ENCODE results near the gene SLPI. TPM values are rescaled to one million over a fixed set of nuclear protein-coding genes. Genes with fewer than 3 reads are reported as not detected.

Gene SLPI
- total and polyA plus RNA-seq, 2 donors from 2014 or later = 105 to 3,615 TPM

DNA sequence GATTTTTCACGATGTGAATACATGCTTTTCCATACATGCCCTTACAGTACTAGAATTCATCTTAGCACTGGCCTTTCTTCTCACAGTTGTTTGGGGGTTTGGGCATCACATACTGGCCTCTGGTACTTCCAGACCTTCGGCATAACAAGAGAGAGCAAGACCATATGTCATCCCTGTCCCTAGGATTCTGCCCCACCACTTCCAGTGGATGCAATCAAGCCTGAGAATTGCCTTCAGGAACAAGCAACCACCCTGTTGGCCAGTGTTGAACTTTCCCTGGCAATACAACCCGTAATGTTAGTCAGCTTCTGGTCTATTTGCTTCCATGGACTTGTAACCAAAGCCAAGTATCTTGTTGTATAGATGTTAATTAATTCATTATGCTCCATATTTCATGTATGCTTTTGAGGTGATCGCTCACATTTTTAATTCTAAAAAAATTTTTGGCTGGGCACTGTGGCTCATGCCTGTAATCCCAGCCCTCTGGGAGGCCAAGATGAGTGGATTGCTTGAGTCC is 15.4 kb upstream of the SLPI start:
- DNase-seq = no peak
- no peak overlapping the region for H3K9ac ChIP-seq (ENCODE audit: low read length in 3 of 3)
- no peaks in the 10 kb centered on the region for H3K27me3 ChIP-seq (ENCODE audit: control insufficient read depth, insufficient read depth, low read length)
- no peak for FAIRE-seq
- intact Hi-C loops (cut with DNase I) = no loop called here
- TF ChIP-seq CTCF (IDR thresholded peaks at IDR 0.05; ENCODE audit: borderline replicate concordance, extremely low read depth, insufficient read depth) = no peak
- peaks cover 0 to 5% (median 0%) of the 10 kb centered on the region in 3 donors for H3K4me1 ChIP-seq (ENCODE audit: control insufficient read depth in 2 of 3, insufficient read depth in 2 of 3, low read depth in 1 of 3, low read length in 3 of 3)
- no peak overlapping the region for H3K27ac ChIP-seq (ENCODE audit: low read depth in 2 of 2, low read length in 2 of 2)
- no peaks in the 10 kb centered on the region for H3K9me3 ChIP-seq (ENCODE audit: control insufficient read depth in 2 of 3, insufficient read depth in 1 of 3, low read length in 3 of 3)
- H3K36me3 ChIP-seq (ENCODE audit: control insufficient read depth in 2 of 3, insufficient read depth in 3 of 3, low read length in 3 of 3) = no peaks in the 10 kb centered on the region
- H3K4me3 ChIP-seq (ENCODE audit: low read length in 3 of 3) = no peak overlapping the region

- no peak overlapping the region for H3K4me3 ChIP-seq (ENCODE audit: low read length in 3 of 3)
- no peak for FAIRE-seq
- H3K4me1 ChIP-seq (ENCODE audit: control insufficient read depth in 2 of 3, insufficient read depth in 2 of 3, low read depth in 1 of 3, low read length in 3 of 3) = peaks cover 0 to 5% (median 0%) of the 10 kb centered on the region in 3 donors
- no peak for TF ChIP-seq CTCF (IDR thresholded peaks at IDR 0.05; ENCODE audit: borderline replicate concordance, extremely low read depth, insufficient read depth)
- no peak overlapping the region for H3K27ac ChIP-seq (ENCODE audit: low read depth in 2 of 2, low read length in 2 of 2)
- no peaks in the 10 kb centered on the region for H3K27me3 ChIP-seq (ENCODE audit: control insufficient read depth, insufficient read depth, low read length)
- peak in 2 of 5 donors; percentile 32 to 50 for DNase-seq
- H3K9me3 ChIP-seq (ENCODE audit: control insufficient read depth in 2 of 3, insufficient read depth in 1 of 3, low read length in 3 of 3) = no peaks in the 10 kb centered on the region
- intact Hi-C loops (cut with DNase I) = no loop called here
- no peaks in the 10 kb centered on the region for H3K36me3 ChIP-seq (ENCODE audit: control insufficient read depth in 2 of 3, insufficient read depth in 3 of 3, low read length in 3 of 3)
- no peak overlapping the region for H3K9ac ChIP-seq (ENCODE audit: low read length in 3 of 3)
Measured at GRCh38 chr20:45269056-45269455, 14.7 kb upstream of the SLPI start.

DNA sequence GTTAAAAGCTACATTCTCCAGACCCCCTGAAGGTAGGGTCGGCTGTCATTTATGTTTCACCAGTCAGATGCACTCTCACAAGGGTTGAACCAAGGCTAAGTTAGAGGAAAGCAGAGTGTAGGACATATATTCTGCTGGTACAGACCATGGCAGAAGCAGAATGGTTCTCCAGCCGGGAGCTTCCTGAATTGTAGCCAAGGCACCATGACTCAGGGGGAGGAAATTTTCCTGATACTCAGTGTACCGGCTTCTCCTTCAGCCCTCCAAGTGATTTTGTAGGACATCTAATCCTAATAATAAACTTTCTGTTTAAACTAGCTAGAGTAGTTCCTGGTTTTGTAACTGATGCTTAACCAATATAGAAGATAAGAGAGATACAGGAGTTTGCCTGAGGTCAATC is 14.2 kb upstream of the SLPI start:
- Histone ChIP-seq H3K4me1 (ENCODE audit: control insufficient read depth in 2 of 3, insufficient read depth in 2 of 3, low read depth in 1 of 3, low read length in 3 of 3) (peaks cover 0 to 5% (median 0%) of the 10 kb centered on the region in 3 donors), H3K9ac (ENCODE audit: low read length in 3 of 3) (no peak overlapping the region), H3K4me3 (ENCODE audit: low read length in 3 of 3) (no peak overlapping the region), H3K27me3 (ENCODE audit: control insufficient read depth, insufficient read depth, low read length) (no peaks in the 10 kb centered on the region), H3K9me3 (ENCODE audit: control insufficient read depth in 2 of 3, insufficient read depth in 1 of 3, low read length in 3 of 3) (no peaks in the 10 kb centered on the region), H3K27ac (ENCODE audit: low read depth in 2 of 2, low read length in 2 of 2) (no peak overlapping the region), H3K36me3 (ENCODE audit: control insufficient read depth in 2 of 3, insufficient read depth in 3 of 3, low read length in 3 of 3) (no peaks in the 10 kb centered on the region)
- no peak for FAIRE-seq
- intact Hi-C loops (cut with DNase I) = no loop called here
- DNase-seq = no peak
- no peak for TF ChIP-seq CTCF (IDR thresholded peaks at IDR 0.05; ENCODE audit: borderline replicate concordance, extremely low read depth, insufficient read depth)

DNA sequence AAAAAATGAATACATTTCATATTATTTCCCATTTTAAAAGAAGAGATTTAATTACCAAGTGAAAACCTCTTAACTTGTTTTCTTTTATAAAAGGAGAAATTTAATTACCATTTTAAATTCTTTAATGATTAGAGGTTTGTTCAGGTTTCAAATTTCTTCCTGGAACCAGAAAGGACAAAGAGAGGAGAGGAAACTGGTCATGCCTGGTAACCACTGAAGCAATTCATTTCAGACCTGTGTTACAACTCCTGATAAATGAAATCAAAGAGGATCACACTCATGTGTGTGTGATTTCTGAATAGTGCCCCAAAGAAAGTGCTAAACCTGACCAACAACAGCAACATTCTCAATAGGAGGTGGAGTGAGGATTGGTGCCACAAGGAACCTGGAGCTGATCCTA is 12.6 kb upstream of the SLPI start:
- Histone ChIP-seq H3K9ac (ENCODE audit: low read length in 3 of 3) (no peak overlapping the region), H3K4me1 (ENCODE audit: control insufficient read depth in 2 of 3, insufficient read depth in 2 of 3, low read depth in 1 of 3, low read length in 3 of 3) (peaks cover 0 to 5% (median 0%) of the 10 kb centered on the region in 3 donors), H3K36me3 (ENCODE audit: control insufficient read depth in 2 of 3, insufficient read depth in 3 of 3, low read length in 3 of 3) (no peaks in the 10 kb centered on the region), H3K9me3 (ENCODE audit: control insufficient read depth in 2 of 3, insufficient read depth in 1 of 3, low read length in 3 of 3) (no peaks in the 10 kb centered on the region), H3K27me3 (ENCODE audit: control insufficient read depth, insufficient read depth, low read length) (no peaks in the 10 kb centered on the region), H3K4me3 (ENCODE audit: low read length in 3 of 3) (no peak overlapping the region), H3K27ac (ENCODE audit: low read depth in 2 of 2, low read length in 2 of 2) (no peak overlapping the region)
- FAIRE-seq (peak; percentile 3), DNase-seq (peak in 2 of 5 donors; percentile 73 to 78)
- no peak for TF ChIP-seq CTCF (IDR thresholded peaks at IDR 0.05; ENCODE audit: borderline replicate concordance, extremely low read depth, insufficient read depth)
- intact Hi-C loops (cut with DNase I) = no loop called here
